ENCODE results near the gene SAPCD2. TPM values are rescaled to one million over a fixed set of nuclear protein-coding genes. Genes with fewer than 3 reads are reported as not detected.
A peak's percentile ranks its signal among the peaks of the same experiment; 100 is the strongest.
"Not testable (repeated sequence)": the region's sequence is repeated elsewhere in the genome, so short reads cannot be mapped to it uniquely, and the experiment has no call there.

SAPCD2 gene
- polyA plus RNA-seq, 3 donors = 0.11 to 0.34 (median 0.18) TPM

DNA sequence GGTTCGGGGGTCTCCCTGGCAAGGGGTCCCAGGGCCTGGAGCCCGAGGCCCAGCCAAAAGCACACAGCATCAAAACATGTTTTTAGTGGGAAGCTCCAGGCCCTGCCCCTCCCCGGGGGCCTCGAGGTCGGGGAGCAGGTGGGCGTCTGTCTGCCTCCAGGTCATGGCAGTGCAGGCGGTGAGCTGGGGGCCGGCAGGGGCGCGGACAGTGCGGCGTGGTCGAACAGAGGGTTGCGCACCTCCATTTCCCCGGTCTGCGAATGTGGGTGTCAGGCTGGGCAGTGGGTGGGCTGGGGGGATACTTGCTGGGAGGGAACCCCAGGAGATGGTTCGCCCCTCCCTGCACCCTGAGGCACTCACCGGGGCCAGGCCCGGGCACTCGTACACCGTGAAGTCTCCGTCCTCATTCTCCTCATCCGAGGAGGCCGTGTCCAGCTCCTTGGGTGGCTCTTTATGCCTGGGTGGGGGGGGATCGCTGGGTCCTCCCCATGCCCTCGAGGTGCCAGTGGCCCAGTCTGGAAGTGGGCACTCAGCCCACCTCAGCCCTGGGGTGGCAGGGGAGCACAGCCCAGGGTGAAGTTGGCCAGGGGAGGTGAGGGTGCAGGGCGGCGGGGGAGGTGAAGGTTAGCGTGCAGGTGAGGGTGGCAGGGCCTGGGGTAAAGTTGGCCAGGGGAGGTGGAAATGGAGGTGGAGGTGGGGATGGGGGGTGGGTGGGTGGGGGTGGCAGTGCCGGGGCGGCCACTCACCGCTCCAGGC, 30.6 kb downstream of the SAPCD2 start:
- WGBS, 3 donors = 91 to 93% (median 92%) methylated on average over 26 to 32 of the region's 32 CpGs

DNA sequence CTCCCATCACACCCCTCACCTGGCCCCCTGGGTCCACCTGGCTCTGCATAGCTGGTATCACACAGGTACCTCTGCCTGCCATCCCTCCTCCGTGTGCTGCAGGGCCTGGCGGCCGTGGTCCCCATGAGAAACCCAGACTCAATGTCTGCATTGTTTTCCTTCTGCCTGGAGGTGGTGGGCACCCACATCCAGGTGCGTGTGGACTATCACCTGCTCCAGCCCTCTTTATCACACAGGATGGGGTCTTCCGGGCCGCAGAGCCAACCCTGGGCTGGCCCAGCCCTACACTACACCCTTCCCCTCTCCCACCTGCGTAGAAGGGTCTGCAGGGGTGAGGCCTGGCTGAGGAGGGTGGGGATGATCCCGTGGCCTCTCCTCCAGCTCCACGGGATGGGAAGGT, 31.4 kb downstream of the SAPCD2 start:
- WGBS, 3 donors = 83 to 90% (median 86%) methylated on average over 9 of the region's 9 CpGs
- H3K27ac ChIP-seq (ENCODE audit: low read depth, low read length) = no peak overlapping the region

More for the DNA sequence above, 30.6 kb downstream of the SAPCD2 start:
- no peak overlapping the region for H3K27ac ChIP-seq (ENCODE audit: low read depth, low read length)

DNA sequence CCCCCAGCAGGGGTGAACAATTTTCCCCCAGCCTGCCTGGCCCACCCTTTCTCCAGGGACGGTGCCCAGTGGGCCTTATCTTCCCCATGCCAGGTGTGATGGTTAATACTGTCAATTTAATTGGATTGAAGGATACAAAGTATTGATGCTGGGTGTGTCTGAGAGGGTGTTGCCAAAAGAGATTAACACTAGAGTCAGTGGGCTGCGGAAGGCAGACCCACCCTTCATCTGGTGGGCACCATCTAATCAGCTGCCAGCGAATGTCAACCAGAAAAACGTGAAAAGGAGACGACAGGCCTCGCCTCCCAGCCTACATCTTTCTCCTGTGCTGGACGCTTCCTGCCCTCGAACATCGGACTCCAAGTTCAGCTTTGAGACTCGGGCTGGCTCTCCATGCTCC, 32.9 kb downstream of the SAPCD2 start:
- no peak overlapping the region for H3K27ac ChIP-seq (ENCODE audit: low read depth, low read length)
- WGBS, 3 donors = 85 to 91% (median 89%) methylated on average over 10 of the region's 10 CpGs

DNA sequence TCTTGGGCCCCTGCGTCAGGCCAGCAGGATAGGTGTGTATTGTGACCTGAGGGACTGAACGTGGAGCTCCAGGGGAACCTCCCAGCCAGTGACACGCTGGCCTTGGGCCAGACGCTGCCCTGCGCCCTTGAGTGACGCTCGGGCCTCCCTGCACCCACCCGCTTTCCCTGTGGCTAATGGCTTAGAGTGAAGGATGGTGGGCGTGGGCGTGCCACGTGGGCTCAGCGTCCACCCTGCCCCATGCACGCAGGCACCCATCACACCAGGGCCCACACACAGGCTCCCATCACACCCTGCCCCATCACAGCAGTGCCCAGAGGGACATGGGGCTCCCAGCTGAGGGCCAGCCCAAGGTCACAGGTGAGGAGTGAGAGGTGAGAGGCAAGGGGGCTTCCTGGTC, 33.3 kb downstream of the SAPCD2 start:
- no peak overlapping the region for H3K27ac ChIP-seq (ENCODE audit: low read depth, low read length)
- 64 to 76% (median 74%) methylated on average over 13 of the region's 13 CpGs for WGBS, 3 donors

DNA sequence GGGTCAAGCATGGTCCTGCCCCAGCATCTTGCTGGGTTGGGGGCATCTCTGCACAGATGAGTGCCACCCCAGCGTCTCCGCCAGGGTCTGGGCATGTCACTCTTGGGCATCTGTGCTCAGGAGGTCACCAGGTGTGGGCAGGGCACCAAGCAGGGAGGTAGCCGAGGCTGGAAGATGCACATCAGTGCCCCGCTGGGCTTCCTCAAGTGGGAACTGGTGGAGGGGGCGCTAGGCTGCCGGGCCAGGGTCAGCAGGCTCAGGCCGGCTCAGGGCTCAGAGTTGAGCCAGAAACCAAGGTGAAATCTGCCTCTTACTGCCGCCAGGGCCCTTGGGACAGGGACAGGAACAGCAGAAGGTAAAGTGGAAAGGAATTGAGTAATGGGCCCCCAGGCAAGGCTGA, 34.4 kb downstream of the SAPCD2 start:
- WGBS, 3 donors = 72 to 78% (median 76%) methylated on average over 8 of the region's 8 CpGs

DNA sequence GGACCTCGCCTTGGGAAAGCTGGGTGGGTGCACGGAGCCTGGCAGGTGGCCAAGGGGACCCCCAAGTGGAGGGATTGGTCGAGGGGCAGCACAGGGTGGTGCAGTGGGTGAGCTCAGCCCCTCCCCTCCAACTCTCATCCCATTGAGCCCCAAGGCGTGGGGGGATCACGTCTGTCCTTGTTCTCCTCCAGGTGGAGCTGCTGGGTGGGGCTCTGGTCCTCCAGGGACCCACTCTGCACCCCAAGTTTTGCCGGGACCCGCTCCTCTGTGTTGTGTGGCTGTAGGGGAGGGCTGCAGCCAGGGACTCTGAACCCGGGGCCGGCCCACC, 34.9 kb downstream of the SAPCD2 start:
- H3K27ac ChIP-seq (ENCODE audit: low read depth, low read length) = no peak overlapping the region
- WGBS, 3 donors = 27 to 32% (median 29%) methylated on average over 8 to 9 of the region's 9 CpGs

More for the DNA sequence above, 34.4 kb downstream of the SAPCD2 start:
- H3K27ac ChIP-seq (ENCODE audit: low read depth, low read length) = no peak overlapping the region

DNA sequence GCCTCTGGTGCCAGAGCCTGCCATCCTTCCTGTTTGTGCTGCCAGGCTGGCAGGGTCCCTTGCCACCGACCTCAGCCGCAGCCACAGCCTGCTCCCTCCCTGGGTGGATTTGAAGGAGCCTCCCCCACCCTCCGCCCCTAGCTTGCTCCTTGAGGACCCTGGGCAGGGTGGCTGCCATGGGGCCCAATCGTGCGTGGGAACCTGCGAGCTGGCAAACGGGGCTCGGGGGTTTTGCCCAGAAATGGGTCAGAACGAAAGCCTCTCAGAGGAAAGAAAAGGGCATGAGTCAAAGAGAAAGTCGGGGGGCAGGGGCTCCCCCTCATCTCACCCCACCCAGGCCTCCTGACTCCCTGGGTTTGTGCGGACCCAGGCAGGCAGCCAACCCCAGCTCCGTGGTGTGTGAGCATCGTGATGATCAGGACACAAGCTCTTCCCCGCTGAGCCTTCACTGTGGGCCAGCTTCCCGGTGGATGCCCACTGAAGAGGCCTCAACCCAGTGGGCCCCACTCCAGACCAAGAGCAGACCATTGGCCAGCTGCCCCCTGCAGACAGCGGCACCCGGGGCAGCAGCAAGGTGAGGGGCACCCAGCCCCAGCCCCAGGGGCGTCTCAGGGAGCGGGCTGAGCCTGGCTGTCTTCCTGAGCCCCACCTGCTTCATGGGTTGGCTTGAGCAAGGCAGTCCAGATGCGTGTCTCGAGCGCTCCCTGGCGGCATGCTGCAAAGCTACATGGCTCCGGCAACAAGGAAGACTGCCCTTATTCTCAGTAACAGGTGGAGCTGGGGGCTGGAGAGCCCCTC, 35.4 kb downstream of the SAPCD2 start:
- 5 to 21% (median 9%) methylated on average over 24 of the region's 24 CpGs for WGBS, 3 donors
- no peak overlapping the region for H3K27ac ChIP-seq (ENCODE audit: low read depth, low read length)

DNA sequence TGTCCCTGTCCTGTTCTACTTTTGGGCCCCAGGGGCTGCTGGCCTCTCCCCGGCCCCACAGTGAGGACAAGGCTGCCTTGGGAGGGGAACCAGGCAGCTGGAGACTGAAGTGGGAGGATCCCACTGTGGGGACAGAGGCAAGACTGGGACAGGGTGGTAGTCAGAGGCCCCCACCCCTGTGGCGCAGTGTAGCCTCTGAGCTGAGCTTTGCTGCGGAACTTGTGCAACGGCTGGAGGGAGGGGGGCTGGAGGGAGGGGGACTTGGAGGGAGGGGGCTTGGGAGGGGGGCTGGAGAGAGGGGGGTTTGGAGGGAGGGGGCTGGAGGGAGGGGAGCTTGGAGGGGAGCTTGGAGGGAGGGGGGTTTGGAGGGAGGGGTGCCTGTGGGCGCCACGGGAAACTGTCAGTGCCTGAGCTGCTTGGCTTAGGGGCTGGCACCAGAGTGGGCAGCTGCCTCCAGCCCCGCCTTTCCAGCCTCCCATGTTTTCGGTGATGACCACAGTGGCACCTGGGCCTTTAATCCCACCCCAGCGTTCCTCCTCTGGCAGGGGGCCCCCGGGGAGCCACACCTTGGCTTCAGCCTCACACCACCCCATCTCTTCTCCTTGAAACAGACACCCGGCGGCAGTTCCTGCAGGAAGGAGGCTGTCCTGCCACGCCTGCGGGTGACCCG, 36.2 kb downstream of the SAPCD2 start:
- WGBS, 3 donors = 21 to 48% (median 34%) methylated on average over 13 to 15 of the region's 15 CpGs
- H3K27ac ChIP-seq (ENCODE audit: low read depth, low read length) = peak overlapping the region; percentile 40

DNA sequence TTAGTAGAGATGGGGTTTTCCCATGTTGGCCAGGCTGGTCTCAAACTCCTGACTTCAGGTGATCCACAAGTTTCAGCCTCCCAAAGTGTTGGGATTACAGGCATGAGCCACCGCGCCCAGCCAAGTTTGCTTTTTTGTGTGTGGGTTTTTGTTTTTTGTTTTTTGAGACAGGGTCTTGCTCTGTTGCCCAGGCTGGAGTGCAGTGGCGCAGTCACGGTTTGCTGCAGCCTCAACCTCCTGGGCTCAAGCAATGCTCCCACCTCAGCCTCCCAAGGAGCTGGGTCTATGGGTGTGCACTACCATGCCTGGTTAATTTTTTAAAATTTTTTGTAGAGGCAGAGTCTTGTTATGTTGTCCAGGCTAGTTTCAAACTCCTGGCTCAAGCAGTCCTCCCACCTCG, 36.9 kb downstream of the SAPCD2 start:
- WGBS, 3 donors = 83 to 94% (median 93%) methylated on average over 5 of the region's 5 CpGs
- not testable (repeated sequence) for H3K27ac ChIP-seq (ENCODE audit: low read depth, low read length)

DNA sequence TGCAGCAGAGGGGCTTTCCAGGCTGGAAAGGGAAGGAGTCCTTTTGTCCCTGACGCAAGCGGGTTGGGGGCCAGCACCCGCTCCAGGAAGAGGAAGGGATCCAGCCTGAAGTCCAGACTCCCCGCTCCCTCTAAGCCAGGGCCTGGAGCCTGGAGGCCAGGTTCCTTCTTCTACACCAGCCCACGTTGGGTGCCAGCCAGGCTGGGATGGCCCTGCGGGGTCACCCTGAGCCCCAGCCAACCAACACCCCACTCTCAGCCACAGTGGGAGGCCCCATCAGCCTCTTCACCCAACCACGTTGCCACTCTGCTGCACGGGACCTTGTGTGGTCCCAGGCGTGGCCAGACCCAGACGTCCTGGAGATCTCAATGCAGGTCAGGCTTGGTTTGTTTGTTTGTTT, 37.5 kb downstream of the SAPCD2 start:
- WGBS, 3 donors = 53 to 84% (median 70%) methylated on average over 7 to 10 of the region's 10 CpGs
- no peak overlapping the region for H3K27ac ChIP-seq (ENCODE audit: low read depth, low read length)

DNA sequence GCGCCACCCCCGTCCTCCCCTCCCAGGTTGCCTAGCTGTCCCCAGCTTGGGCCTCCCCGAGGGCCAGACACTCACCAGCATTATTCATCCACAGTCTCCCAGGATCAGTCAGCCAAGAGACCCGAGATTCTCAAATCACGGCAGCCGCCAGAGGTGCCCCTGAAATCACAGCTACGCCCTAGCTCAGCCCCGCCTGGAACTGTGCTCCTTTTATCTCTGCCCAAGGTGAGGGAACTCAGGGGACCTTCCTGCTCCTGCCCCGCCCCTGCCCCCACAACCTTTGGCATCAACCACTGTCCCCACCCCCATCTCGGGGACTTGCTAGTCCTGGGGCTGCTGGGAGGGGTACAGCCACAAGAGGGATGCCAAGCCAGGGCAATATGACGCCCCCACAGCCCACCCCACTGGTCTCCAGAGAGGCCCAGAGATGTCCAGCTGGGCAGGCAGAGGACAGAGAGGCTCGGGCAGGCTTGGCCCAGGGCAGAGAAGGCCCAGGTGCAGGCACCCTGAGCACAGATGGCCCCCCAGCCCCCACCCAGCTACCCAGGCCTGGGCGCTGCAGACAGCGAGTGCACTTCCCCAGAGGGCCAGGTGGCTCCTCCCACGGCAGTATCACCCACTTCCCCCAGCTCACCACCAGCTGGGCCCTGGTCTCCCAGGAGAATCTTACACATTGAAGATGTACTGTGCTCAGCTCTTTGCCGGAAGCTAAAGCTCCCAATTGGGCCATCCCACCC, 38.3 kb downstream of the SAPCD2 start, which contains the start of gene FUT7:
FUT7 (minus strand) TSS at position 185 of the 737 bp plus-strand sequence; CDS start at position 88, 97 bp downstream.
- no peak within 1 kb of the TSS for H3K27ac ChIP-seq (ENCODE audit: low read depth, low read length)
- WGBS, 3 donors = 51 to 68% (median 54%) methylated on average over 15 to 16 of the region's 16 CpGs

DNA sequence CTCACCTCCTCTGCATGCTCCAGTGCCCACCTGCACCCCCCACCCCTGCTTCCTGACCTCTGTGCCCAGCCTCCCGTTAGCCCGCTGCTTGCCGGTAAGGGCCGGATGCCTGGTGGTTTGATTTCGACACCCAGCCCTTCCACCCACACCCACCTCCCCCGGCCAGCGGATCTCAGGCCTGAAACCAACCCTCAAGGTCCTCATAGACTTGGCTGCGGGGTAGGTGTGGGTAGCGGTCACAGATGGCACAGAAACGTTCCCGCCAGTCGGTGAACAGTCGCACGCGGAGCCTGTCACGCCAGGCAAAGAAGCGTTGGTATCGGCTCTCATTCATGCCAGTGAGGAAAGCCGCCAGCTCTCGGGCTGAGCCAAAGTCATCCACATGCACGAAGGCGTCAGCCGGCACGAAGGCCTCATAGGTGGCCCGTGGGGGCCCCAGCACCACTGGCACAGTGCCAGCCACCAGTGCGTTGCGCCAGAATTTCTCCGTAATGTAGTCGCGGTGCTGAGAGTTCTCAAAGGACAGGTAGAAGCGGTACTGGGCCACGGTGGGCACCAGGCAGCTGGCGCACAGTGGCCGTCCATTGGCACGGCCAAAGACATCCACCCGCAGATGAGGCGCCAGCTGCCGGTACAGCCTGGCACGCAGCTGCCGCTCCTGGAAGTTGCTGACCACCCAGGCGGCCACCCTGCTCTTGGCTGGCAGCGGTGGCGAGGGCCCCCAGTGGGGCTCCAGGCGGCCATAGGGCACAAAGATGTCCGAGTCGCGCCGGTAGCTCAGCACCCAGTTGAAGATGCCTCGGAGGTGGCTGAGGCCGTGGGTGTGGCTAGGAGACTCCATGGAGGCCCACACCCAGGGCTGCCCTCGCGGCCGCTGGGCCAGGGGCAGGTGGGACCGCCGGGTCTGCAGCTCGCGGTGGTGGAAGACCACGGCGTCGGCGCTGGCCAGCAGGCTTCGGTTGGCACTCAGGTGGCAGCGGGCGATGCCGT, 39.5 kb downstream of the SAPCD2 start:
- H3K27ac ChIP-seq (ENCODE audit: low read depth, low read length) = no peak overlapping the region
- WGBS, 3 donors = 65 to 86% (median 75%) methylated on average over 59 to 65 of the region's 65 CpGs

DNA sequence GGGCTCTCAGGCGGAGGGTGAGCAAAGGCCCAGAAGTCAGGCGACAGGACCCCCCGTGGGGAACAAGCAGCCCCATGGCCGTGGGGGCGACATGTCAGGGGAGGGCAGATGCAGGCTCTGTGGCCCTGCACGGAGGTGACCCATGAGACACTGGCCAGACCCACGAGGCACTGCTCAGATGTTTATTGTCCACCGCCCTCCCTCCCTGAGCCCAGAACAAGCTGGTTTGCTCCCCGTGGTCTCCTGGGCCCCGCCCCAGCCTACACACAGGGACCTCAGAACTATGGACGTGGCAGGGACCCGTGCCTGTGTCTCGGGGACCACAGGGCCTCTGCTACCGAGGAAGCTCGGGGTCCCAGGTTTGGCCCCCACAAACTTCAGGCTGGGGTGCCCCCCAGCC, 40.4 kb downstream of the SAPCD2 start:
- WGBS, 3 donors = 52 to 72% (median 58%) methylated on average over 13 to 15 of the region's 15 CpGs
- no peak overlapping the region for H3K27ac ChIP-seq (ENCODE audit: low read depth, low read length)

DNA sequence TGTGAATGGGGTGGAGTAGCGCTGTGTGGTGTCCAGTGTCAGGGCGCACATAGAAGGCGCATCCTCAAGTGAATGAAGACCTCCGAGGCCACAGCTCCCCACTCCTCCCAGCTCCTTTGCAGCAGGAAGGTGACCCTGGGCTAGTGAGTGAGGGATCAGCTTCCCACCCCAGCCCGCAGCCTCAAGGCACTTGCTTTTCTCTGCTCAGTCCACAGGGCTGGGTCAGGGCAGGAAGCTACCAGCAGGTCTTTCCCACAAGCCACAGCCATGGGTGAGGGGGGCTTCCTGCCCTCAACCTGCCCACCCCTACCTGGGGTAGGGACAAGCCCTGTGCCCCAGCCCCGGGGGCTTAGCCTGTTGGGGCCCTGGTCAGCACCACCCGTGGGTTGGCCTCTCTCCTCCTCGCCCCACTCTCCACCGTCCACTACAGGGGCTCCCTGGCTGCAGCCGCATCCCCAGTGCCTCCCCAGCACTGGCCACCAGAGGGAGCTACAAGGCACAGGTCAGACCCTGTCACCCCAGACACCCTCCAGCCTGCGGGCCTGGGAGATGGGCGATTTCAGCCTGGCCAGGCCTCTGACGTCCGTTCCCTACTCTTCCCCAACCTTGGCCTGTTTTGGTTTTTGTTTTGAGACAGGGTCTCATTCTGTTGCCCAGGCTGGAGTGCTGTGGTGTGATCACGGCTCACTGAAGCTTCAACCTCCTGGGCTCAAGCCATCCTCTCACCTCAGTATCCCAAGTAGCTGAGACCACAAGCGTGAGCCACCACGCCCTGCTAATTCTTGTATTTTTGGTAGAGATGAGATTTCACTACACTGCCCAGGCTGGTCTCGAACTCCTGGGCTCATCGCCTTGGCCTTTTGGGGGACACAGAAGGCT, 41.1 kb downstream of the SAPCD2 start:
- 21 to 25% (median 25%) methylated on average over 19 of the region's 19 CpGs for WGBS, 3 donors
- H3K27ac ChIP-seq (ENCODE audit: low read depth, low read length) = no peak overlapping the region

DNA sequence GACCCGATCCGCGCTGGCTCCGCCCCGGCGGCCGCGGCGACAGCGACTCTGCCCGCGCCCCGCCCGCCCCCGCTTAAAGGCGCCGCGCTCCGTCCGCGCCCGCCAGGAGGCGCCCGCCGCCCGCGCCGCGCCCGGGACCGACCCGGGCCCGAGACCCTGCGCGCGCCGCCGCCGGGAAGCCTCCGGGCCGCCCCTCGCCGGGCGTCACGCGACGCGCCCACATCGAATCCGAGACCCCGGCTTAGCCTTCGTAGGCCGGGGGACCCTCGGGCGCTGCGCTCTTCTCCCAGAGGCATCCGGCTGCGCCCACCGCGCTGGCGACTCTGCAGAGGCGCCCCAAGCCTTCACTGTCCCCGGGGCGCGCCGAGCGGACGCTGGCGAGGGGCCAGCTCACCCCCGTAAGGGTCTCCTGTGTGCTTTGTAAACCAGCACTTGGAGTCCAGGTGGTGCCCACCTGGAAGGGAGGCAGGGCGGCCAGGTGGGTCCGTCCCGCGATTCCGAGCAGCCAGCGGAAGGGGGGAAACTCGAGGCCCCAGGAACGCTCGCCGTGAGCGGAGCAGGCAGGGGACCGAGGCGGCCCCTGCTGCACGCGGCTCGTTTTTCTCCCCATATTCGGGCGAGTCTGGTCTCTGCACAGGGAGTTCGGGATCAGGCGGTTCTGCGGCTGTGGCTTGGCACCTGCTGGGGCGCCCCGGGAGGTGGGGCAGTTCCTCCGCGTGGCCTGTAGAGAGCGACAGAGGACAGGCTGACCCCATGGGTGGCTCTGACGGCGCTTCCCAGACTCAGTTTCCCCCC, 41.9 kb downstream of the SAPCD2 start:
- WGBS, 3 donors = 0 to 1% (median 1%) methylated on average over 72 to 97 of the region's 98 CpGs
- H3K27ac ChIP-seq (ENCODE audit: low read depth, low read length) = no peak overlapping the region

Measured in adipose tissue (tissue), 3 donors.